Nephron (organoid): Measurements from ENCODE around the gene RIPK3.

Experiments
- H3K27ac Mint-ChIP-seq, 3 experiments: 2 replicates each; pipeline ENCODE4 v1.8.0; 2020; ENCODE audit warnings: mixed read lengths in 3 of 3, mild to moderate bottlenecking in 2 of 3, moderate library complexity in 1 of 3
- H3K27me3 Mint-ChIP-seq: 2 replicates; pipeline ENCODE4 v1.8.0; 2021; ENCODE audit warnings: low read depth, mild to moderate bottlenecking, moderate library complexity, mixed read lengths
- H3K36me3 Mint-ChIP-seq: 2 replicates; pipeline ENCODE4 v1.8.0; 2020; ENCODE audit warnings: low read depth, mixed read lengths
- H3K4me1 Mint-ChIP-seq: 2 replicates; pipeline ENCODE4 v1.8.0; 2020; ENCODE audit warnings: mixed read lengths
- H3K4me3 Mint-ChIP-seq, 3 experiments: 2 replicates each; pipeline ENCODE4 v1.8.0; 2020; ENCODE audit warnings: mild to moderate bottlenecking in 3 of 3, mixed read lengths in 3 of 3, moderate library complexity in 2 of 3
- H3K9me3 Mint-ChIP-seq: 2 replicates; pipeline ENCODE4 v1.8.0; 2020; ENCODE audit warnings: mixed read lengths
- TF ChIP-seq, protein P1 (sequence below), 3 experiments: fragments of 200-600 bp; sonication (generic); IDR thresholded peaks; one replicate each; pipeline ENCODE4 v1.5.0; 2021; ENCODE audit warnings: antibody characterized with exemption in 3 of 3; ENCODE audit not compliant: unreplicated experiment in 3 of 3

Gene RIPK3

DNA sequence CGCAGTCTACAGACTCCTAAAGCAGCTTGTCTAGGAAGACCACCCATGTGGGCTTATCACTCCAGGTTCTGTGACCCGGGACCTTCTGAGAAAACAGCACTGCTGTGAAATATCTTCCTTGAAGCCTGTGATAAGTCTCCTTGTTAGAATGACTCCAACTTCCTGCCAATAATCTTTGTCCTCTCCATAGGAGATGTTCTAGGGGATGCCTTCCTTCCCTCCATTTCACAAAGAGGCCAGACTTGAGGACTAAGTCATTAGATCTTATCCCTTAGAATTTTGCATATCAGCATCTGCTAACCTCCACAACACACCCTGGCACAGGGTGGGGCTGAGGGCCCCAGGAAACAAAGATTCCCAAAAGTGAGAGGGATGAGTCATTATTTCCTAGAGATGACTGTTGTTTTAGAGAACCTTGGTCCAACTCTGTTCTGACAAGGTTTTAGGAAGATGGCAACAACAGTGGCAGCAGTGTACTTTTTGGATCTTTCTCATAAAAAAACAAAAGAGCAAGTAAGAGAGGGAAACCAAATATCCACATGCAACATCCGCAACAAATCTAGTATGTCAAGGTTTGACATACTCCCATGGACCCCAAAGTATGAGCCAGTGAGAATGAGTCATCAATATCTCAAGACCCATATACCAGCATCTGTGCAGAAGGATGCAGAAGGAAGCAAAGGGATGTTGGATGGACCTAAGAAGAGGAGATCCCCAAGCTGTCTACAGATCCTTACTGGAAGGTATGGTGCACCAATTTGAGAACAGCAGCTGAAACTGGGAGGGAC lies 22.5 kb downstream of the RIPK3 start:
- no peak overlapping the region for H3K27ac Mint-ChIP-seq
- peaks cover under 1% of the 10 kb centered on the region for H3K36me3 Mint-ChIP-seq
- H3K9me3 Mint-ChIP-seq = no peaks in the 10 kb centered on the region
- H3K4me3 Mint-ChIP-seq = no peak overlapping the region
- peaks cover 12% of the 10 kb centered on the region for H3K27me3 Mint-ChIP-seq
- no peaks in the 10 kb centered on the region for H3K4me1 Mint-ChIP-seq
- TF ChIP-seq, protein P1, sequence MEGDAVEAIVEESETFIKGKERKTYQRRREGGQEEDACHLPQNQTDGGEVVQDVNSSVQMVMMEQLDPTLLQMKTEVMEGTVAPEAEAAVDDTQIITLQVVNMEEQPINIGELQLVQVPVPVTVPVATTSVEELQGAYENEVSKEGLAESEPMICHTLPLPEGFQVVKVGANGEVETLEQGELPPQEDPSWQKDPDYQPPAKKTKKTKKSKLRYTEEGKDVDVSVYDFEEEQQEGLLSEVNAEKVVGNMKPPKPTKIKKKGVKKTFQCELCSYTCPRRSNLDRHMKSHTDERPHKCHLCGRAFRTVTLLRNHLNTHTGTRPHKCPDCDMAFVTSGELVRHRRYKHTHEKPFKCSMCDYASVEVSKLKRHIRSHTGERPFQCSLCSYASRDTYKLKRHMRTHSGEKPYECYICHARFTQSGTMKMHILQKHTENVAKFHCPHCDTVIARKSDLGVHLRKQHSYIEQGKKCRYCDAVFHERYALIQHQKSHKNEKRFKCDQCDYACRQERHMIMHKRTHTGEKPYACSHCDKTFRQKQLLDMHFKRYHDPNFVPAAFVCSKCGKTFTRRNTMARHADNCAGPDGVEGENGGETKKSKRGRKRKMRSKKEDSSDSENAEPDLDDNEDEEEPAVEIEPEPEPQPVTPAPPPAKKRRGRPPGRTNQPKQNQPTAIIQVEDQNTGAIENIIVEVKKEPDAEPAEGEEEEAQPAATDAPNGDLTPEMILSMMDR (IDR thresholded peaks at IDR 0.05; ENCODE audit: unreplicated experiment in 3 of 3) = no peak

DNA sequence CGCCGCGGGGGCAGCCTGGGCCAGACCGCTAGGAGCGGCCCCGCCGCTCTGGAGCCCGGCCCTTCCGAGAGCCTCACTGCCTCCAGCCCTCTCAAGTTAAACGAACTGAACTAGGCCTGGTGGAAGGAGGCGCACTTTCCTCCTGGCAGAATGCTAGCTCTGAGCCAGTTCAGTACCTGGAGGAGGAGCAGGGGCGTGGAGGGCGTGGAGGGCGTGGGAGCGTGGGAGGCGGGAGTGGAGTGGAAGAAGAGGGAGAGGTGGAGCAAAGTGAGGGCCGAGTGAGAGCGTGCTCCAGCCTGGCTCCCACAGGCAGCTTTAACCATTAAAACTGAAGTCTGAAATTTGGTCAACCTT lies 23.2 kb downstream of the RIPK3 start:
- TF ChIP-seq, protein P1 (IDR thresholded peaks at IDR 0.05; ENCODE audit: unreplicated experiment in 3 of 3) = no peak
- Mint-ChIP-seq H3K4me3 (no peak overlapping the region), H3K27ac (no peak overlapping the region), H3K27me3 (peaks cover 9% of the 10 kb centered on the region), H3K4me1 (no peaks in the 10 kb centered on the region), H3K9me3 (no peaks in the 10 kb centered on the region), H3K36me3 (peaks cover 3% of the 10 kb centered on the region)

- Mint-ChIP-seq H3K4me3 (no peak overlapping the region), H3K9me3 (no peaks in the 10 kb centered on the region), H3K4me1 (no peaks in the 10 kb centered on the region), H3K36me3 (peaks cover 3% of the 10 kb centered on the region), H3K27ac (no peak overlapping the region), H3K27me3 (peaks cover 8% of the 10 kb centered on the region)
- TF ChIP-seq, protein P1 (IDR thresholded peaks at IDR 0.05; ENCODE audit: unreplicated experiment in 3 of 3) = no peak
Measured at GRCh38 chr14:24315807-24316596, 23.8 kb downstream of the RIPK3 start.

GRCh38 chr14:24315243-24315806 lies 24.5 kb downstream of the RIPK3 start:
- Mint-ChIP-seq H3K4me1 (no peaks in the 10 kb centered on the region), H3K27me3 (peaks cover 8% of the 10 kb centered on the region), H3K9me3 (no peaks in the 10 kb centered on the region), H3K27ac (no peak overlapping the region), H3K36me3 (peaks cover 3% of the 10 kb centered on the region), H3K4me3 (no peak overlapping the region)
- TF ChIP-seq, protein P1 (IDR thresholded peaks at IDR 0.05; ENCODE audit: unreplicated experiment in 3 of 3) = no peak

DNA sequence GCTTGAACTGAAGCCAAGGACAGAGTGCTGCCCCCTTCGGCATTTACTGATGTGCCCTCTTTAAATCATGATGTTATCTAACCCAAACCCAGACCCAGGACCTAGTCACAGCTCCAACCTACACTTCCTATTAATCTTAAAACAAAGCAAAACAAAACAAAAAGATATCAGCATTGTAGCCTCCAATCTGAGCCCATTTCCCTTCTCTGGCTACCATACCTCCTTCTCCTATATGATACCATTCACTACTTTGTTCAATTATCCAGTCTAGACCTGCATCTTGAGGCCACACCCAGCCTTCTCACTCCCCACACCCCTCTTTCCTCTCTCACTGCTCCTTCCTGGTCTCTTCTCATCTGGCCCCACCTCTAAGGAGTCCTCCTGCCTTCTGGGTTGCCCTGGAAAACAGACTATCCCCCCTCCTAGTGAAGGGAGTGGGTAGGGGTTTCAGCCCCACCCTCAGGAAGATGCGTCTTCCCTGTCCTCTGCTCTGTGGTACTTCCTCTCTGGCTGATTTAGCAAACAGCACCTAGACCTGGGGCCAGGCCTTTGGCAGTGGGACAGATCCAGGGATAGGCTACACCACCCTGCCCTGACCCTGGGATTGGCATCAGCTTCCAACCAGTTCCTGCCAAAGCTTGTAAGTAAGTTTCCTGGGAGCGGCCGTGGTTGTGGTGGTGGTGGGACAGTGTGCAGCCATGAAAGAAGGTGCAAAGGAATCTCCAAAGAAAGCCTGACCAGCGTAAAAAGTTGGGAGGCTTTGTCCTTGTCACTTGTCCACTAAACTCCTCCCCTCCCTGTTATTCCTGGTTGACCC lies 25.2 kb downstream of the RIPK3 start:
- Mint-ChIP-seq H3K9me3 (no peaks in the 10 kb centered on the region), H3K4me1 (no peaks in the 10 kb centered on the region), H3K27ac (peak overlapping the region in 1 of 3 experiments; percentile 33), H3K4me3 (no peak overlapping the region), H3K36me3 (peaks cover 7% of the 10 kb centered on the region), H3K27me3 (peaks cover 8% of the 10 kb centered on the region)
- TF ChIP-seq, protein P1 (IDR thresholded peaks at IDR 0.05; ENCODE audit: unreplicated experiment in 3 of 3) = no peak
